NCI-H1092 (cell line): ENCODE measurements around the gene CD4.
"Not testable (repeated sequence)": the region's sequence is repeated elsewhere in the genome, so short reads cannot be mapped to it uniquely, and the experiment has no call there.

Source experiments
- DNase-seq: peaks from one replicate; lab custom pipeline; 2025; lab: John Stamatoyannopoulos, UW

The CD4 gene

GRCh38 chr12:6788972-6789924, at the start of gene CD4:
CD4 (plus strand) TSS chr12:6789528; CDS start chr12:6800139, 10,611 bp downstream.
- DNase-seq: no peak

- not testable (repeated sequence) for DNase-seq
Observed at GRCh38 chr12:6742080-6742479, 47.2 kb upstream of the CD4 start.

GRCh38 chr12:6742834-6743233, 46.5 kb upstream of the CD4 start:
- no peak for DNase-seq

- not testable (repeated sequence) for DNase-seq
Observed at GRCh38 chr12:6743300-6743699, 46.0 kb upstream of the CD4 start.

GRCh38 chr12:6745741-6746525, 43.4 kb upstream of the CD4 start:
- no peak for DNase-seq

- no peak for DNase-seq
Observed at GRCh38 chr12:6747216-6747615, 42.1 kb upstream of the CD4 start.

GRCh38 chr12:6748761-6749160, 40.6 kb upstream of the CD4 start:
- no peak for DNase-seq

GRCh38 chr12:6750506-6750905, 38.8 kb upstream of the CD4 start:
- no peak for DNase-seq

- no peak for DNase-seq
Observed at GRCh38 chr12:6751767-6752166, 37.6 kb upstream of the CD4 start.

- DNase-seq: peak; percentile 41
Observed at GRCh38 chr12:6752167-6752920, 37.0 kb upstream of the CD4 start.

- peak; percentile 89 for DNase-seq
Observed at GRCh38 chr12:6752921-6753771, 36.2 kb upstream of the CD4 start, which contains the start of gene MLF2. MLF2 (minus strand) TSS chr12:6753141; CDS start chr12:6752334, 807 bp downstream.

GRCh38 chr12:6753772-6754356, 35.5 kb upstream of the CD4 start:
- DNase-seq: no peak

- no peak for DNase-seq
Observed at GRCh38 chr12:6754411-6754810, 34.9 kb upstream of the CD4 start.

- DNase-seq: no peak
Observed at GRCh38 chr12:6757028-6757690, 32.2 kb upstream of the CD4 start.

- DNase-seq: no peak
Observed at GRCh38 chr12:6758506-6759095, 30.7 kb upstream of the CD4 start.

- no peak for DNase-seq
Observed at GRCh38 chr12:6759741-6760140, 29.6 kb upstream of the CD4 start.

- DNase-seq: no peak
Observed at GRCh38 chr12:6763380-6763779, 25.9 kb upstream of the CD4 start.

- DNase-seq: peak; percentile 98
Observed at GRCh38 chr12:6764011-6764828, 25.1 kb upstream of the CD4 start.
